B cell (primary cell): ENCODE results near the gene SLC9A7.

Source experiments
- EZH2 ChIP-seq: IDR thresholded peaks from 2 replicates; pipeline ENCODE4 v1.6.1; 2012; ENCODE audit warnings: borderline replicate concordance, low read depth, mild to moderate bottlenecking, moderate library complexity, low read length; ENCODE audit not compliant: insufficient read depth, poor library complexity, severe bottlenecking
- TF ChIP-seq, protein P1 (sequence below): fragments of 200-600 bp; IDR thresholded peaks from one replicate; pipeline ENCODE4 v1.8.0; 2022; ENCODE audit warnings: antibody characterized with exemption, mild to moderate bottlenecking

DNA sequence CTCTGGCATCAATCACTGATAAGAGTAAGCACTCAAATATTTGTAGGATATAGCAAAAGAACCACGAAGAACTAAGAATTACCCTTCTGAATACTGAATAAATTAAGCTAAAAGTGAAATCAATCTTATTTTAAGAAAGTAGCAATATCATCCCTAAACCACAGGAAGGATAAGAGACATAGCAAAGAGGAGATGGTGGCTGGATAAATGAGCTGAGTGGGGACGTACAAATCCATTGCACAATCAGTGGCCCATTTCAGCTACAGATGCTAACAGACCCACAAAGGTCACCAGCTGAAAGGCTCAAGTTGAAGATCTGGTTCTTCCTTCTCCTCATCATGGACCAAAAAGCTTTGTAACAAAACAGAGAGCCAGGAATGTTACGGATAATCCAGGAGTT lies 77.1 kb downstream of the SLC9A7 start:
- TF ChIP-seq, protein P1, sequence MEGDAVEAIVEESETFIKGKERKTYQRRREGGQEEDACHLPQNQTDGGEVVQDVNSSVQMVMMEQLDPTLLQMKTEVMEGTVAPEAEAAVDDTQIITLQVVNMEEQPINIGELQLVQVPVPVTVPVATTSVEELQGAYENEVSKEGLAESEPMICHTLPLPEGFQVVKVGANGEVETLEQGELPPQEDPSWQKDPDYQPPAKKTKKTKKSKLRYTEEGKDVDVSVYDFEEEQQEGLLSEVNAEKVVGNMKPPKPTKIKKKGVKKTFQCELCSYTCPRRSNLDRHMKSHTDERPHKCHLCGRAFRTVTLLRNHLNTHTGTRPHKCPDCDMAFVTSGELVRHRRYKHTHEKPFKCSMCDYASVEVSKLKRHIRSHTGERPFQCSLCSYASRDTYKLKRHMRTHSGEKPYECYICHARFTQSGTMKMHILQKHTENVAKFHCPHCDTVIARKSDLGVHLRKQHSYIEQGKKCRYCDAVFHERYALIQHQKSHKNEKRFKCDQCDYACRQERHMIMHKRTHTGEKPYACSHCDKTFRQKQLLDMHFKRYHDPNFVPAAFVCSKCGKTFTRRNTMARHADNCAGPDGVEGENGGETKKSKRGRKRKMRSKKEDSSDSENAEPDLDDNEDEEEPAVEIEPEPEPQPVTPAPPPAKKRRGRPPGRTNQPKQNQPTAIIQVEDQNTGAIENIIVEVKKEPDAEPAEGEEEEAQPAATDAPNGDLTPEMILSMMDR: no peak
- no peak for TF ChIP-seq EZH2
